Nucleus accumbens (tissue), 56 donors: ENCODE data around the gene ZNF668.

Source experiments
- DNase-seq, 56 donors: peaks; one replicate each; lab custom pipeline; 2025; lab: John Stamatoyannopoulos, UW

Gene ZNF668

DNA sequence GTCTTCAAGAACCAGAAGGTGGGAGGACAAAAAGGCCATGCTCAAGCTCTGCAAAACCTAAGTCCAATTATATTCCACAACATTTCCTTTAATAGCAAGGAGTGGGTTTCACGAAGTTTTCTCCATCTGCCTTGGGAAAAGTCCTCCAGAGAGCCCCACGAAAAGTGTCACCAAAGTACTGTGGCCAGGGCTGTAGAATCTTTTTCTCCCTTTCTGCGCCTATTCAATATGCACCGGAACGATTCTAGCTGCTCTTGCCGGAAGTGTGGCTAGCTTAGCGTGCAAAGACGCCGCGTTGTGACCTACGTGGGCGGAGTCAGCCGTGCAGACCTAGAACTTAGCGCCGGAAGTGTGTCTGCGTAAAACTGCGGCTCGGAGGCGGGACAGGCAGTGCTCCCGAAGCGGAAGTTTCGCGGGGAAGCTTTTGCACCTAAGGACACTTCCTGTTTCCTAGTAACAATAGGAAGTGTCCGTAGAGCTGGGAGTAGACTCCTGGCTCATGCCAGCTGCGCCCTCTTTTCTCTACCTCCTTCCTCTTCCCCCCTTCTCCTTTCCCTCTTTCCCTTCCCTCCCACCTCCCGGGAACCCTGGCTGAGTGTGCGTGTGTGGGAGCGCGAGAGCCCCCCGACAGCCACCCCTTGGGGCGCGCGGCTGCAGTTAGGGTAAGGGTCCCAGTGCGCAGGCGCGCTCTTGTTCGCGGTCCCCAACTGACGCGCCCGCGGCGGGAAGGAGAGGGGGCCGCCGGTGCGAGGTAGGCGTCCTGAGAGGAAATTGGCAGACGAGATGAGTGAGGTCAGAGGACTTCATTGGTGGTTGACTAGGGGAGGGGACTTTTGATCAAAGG lies at the start of gene ZNF668, which contains the start of gene ZNF646:
Gene ZNF668, minus strand, starts transcription at position 271 of the 844 bp plus-strand sequence. CDS start 9,781 bp downstream, outside the sequence.
Gene ZNF646, plus strand, starts transcription at position 453 of the 844 bp plus-strand sequence. CDS start 1,903 bp downstream, outside the sequence.
- peak; percentile 78 to 99 (median 98) for DNase-seq

DNA sequence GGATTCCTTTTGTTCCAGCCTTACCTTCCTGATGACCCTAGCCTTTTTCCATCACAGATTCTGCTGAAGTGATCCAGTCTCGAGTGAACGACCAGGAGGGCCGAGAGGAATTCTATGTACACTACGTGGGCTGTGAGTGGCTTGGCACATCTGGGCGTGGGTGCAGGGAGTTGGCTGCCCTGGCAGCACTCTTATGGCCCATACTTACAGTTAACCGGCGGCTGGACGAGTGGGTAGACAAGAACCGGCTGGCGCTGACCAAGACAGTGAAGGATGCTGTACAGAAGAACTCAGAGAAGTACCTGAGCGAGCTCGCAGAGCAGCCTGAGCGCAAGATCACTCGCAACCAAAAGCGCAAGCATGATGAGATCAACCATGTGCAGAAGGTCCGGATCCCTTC lies 46.1 kb upstream of the ZNF668 start:
- no peak for DNase-seq

DNA sequence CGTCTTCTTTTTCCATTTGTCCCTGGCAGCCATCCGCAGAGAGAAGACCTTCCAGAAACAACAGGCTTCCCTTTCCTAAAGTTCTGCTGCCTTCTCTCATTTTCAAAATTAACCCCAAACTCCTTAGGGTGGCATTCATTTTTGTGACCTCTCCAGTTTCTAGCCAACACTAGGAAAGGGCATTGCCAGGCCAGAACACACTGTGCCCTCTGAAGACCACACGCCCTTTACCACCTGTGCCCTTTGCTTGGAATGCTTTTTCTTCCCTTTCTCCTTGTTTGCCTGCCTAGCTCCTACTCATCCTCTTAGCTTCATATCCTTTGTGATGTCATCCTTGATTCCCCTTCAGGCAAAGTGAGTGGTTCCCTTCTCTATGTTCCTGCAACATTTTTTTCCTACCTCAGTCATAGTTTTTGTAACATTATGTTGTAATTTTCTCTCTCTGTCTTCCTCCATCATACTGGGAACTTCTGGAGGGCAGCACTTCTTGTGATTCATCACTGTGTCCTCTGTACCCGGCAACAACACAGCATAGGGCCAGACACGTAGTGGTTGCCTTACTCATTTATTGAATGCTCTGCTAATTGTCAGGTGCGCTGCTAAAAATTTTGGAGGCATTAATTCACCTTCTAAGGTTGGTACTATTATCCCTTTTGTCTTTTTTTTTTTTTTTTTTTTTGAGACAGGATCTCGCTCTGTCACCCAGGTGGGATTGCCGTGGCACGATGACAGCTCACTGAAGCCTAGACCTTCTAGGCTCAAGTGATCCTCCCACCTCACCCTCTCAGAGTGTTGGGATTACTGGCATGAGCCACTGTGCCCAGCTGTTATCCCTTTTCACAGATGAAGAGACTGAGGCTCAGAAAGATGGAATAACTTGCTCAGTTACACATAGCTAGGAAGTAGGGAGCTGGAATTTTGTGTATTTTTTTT lies 44.4 kb upstream of the ZNF668 start:
- no peak for DNase-seq

DNA sequence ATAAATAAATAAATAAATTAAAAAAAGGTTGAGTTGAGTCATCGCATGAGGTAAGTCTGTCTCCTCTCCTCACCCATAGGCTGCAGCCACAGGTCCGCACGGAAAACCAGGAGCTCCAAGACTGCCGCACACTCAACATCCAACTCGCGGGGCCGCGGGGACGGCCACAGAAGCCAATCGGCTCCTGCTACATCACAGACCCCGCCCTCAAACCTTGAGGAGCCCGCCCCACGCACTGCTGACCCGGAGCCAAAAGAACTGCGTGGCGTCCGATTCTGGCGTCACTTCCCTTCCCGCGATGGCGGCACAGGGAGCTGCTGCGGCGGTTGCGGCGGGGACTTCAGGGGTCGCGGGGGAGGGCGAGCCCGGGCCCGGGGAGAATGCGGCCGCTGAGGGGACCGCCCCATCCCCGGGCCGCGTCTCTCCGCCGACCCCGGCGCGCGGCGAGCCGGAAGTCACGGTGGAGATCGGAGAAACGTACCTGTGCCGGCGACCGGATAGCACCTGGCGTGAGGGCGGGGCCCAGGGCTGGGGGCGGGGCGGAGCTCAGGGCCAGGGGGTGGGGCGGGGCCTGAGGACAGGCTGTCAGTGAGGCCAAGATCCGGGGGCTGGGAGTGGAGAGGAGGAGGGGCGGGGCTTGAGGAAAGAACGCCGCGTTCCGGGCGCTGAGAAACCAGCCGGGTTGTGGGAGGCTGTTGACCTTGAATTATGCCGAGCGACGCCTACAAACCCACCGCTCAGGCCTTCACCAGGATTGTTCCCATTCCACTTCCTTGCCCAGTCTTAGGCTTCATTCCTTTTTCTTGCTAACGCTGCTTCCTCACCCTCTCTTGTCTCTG lies 43.6 kb upstream of the ZNF668 start, which contains the start of gene KAT8:
Gene KAT8, plus strand, starts transcription at position 281 of the 839 bp plus-strand sequence. Its CDS starts 18 bp downstream, at position 299.
- DNase-seq, result peak; percentile 73 to 99 (median 96)

DNA sequence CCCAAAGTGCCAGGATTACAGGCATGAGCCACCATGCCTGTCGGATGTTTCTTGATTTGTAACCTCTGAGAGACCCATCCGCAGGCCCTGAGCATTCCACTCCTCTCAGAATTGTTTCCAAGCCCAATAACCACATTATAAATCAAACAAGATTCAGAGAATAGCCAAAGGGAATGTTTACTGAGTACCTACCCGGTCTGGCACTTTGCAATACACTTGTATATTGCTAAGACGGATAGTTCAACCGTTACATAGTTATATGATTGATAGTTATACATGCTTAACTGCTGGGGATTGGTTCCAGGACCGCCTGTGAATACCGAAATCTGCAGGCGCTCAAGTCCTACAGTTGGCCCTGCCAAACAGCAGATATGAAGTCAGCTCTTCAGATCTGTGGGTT lies 40.4 kb upstream of the ZNF668 start:
- no peak for DNase-seq

DNA sequence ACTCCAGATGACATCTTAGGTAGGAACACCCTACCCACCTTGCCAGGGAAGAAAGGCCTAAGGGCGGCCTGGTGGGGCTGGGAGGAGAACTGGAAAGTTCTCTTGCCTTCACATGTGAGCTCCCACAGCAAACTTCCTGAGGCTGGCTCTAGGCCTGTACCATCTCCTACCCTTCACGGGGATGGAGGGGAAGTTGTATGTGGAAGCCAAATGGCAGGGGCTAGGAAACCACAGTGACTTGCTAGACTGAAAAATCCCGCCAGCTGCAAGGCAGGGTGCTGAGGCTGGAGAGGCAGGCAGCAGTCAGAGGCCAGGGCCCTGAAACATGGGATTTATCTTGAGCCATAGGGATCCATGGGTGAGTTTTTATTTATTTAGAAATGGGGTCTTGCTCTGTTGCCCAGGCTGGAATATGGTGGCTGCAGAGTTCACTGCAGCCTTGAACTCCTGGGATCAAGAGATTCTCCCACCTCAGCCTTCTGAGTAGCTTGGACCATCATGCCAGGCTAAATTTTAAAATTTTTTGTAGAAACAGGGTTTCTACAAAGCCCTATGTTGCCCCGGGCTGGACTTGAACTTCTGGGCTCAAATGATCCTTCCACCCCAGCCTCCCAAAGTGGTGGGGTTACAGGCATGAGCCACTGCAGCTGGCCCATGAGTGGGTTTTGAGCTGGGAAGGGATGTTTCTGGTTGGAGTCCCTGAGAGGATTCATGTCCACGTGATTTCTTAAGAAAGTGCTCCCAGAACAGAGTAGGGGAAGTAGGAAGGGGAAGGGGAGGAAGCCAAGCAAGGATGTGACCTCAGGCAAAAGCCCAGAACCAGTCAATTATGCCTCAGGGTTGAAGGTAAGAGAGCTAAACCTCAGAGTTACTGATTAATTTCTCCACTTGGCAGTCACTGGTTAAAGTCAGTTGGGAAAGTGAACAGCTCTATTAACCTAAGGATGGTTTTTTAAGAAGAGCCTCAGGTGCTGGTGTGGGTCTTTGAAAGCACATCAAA lies 39.4 kb upstream of the ZNF668 start:
- DNase-seq, result no peak

DNA sequence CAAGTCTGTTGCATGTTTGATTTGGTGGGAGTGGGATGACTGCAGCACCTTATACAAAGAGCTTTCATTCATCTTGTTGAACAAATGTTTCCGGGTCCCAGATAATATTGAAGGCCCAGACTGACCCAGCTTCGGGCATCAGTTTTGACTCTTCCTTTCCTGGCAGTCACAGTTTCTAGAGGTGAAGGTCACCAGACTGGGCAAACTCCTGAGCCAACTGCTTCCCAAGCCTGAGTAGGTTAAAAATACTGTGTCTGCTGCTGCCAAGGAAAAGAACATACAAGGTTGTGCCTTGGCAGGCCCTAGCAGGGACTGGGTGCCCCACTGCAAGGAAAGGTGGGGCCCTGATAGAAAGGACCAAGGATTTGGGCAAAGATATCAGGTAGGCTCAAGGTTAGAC lies 38.7 kb upstream of the ZNF668 start:
- DNase-seq, result no peak

DNA sequence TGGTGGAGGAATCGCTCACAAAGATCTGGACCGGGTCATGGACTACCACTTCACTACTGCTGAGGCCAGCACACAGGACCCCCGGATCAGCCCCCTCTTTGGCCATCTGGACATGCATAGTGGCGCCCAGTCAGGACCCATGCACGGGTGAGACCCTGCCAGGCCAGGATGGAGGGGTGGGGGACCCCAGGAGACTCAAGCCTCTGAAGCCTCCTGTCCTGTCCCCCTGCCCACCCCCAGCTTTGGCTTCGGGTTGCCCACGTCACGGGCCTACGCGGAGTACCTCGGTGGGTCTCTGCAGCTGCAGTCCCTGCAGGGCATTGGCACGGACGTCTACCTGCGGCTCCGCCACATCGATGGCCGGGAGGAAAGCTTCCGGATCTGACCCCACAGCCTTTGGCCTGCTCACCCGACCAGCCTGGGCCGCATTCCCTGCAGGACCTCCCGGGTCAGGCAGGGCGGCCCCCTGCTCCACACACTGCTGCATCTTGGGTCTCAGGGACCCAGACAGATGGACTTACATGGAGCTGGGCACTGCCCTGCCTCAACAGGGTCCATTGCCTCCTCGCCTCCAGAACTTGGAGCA lies 37.9 kb upstream of the ZNF668 start:
- DNase-seq, result no peak

DNA sequence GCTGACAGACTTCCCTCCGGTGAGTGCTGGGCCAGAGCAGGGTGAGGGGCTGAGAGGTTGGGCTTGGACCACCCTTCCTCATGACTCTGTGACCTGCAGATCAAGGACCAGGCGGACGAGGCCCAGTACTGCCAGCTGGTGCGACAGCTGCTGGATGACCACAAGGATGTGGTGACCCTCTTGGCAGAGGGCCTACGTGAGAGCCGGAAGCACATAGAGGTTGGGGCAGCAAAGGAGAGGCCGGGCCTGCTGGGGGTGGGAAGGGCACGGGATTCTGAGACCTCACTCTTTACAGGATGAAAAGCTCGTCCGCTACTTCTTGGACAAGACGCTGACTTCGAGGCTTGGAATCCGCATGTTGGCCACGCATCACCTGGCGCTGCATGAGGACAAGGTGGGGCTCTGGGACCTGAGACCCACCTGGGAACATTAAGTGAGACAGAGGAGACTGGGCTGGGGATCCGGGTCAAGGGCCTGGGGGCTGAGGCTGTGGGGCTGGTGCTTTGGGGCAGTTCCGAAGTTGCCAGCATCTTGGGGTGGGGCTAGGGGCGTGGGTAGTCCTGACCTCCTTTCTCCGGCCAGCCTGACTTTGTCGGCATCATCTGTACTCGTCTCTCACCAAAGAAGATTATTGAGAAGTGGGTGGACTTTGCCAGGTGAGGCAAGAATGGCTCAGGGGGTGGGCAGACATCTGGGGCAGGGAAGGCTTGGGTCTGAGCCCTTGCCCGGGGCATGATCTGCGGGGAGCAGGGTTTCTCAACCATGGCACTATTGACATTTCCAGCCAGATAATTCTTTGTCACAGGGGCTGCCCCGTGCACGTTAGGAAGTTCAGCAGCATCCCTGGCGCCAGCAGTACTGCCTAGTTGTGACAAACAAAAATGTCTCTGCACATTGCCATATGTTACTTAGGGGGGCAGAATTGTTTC lies 36.3 kb upstream of the ZNF668 start:
- DNase-seq, result no peak

DNA sequence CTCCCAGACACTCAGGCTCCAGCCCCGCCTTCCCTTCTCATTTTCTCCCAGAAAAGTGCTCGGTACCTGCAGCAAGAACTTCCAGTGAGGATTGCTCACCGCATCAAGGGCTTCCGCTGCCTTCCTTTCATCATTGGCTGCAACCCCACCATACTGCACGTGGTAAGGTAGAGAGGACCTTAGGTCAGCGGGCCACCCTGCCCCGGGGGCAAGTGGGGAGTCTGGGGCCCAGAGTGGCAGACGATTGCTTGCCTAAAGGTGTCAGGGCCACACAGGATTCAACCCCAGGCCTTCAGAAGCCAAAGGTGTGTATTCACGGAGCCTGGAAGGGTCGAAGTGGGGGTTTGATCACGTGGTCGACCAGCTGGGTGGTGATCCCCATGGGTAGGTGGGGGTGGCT lies 35.6 kb upstream of the ZNF668 start:
- no peak for DNase-seq

DNA sequence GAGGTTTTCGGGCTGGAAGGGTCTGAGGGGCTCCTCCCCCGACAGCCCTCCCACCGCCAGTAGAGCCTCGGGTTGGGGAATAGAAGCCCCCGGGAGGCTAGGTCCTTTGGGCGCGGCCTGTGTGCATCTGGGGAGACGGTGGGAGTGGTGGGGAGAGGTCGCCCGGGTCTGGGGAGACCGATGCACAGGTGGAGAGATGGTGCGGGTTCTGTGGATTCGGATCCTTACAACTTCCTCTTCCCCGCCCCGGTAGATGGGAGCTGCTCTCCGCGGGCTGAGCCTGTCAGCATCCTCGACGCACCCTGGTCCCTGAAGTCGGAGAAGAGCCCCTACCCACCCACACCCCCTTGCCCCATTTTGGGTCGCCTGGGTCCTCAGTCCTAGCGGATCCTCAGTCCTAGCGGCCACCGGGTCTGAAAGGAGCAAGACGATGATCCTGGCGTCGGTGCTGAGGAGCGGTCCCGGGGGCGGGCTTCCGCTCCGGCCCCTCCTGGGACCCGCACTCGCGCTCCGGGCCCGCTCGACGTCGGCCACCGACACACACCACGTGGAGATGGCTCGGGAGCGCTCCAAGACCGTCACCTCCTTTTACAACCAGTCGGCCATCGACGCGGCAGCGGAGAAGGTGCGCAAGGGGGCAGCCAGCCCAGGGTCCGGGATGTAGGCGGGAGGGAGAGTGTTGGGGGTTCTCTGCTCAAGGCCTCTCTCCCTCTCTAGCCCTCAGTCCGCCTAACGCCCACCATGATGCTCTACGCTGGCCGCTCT lies 34.9 kb upstream of the ZNF668 start:
- peak in 1 of 56 donors; percentile 54 for DNase-seq

DNA sequence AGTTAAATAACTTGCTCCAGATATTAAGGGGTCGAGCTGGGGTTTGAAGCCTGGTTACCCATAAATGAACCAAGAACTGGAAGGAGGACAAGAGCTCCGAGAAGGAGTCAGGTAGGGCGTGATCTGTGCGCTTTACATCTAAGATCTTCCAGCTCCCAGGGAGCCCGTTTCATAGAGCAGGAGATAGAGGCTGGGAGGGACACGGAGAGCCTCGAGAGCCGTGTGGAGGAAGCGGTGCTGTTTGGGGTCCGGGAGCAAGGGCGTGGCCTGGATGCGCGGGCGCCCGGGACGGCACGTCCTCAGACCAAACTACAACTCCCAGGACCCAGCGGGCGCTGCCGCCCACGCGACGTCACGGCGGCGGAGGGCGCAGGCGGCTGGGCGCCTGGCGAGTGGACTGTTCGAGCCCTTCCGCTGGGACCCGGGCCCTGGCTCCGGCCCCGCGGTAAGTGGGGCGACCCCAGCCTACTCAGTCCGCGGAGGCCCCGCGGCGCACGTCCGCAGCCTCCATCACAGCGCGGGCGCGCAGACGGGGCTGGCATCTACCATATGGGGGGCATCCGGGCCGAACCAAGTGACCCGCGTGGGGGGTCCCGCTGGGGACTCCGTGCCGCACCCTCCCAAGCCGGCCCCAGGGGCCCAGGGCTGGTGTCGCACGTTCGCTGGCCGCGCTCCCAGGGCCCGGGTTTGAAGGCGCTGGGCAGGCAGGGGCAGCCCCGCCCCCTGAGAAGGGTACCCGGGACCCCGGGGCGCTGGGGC lies 34.2 kb upstream of the ZNF668 start, which contains the start of gene BCKDK:
Gene BCKDK, plus strand, starts transcription at position 352 of the 759 bp plus-strand sequence. CDS start 838 bp downstream, outside the sequence.
- DNase-seq, result peak in 47 of 56 donors; percentile 17 to 83 (median 52)

DNA sequence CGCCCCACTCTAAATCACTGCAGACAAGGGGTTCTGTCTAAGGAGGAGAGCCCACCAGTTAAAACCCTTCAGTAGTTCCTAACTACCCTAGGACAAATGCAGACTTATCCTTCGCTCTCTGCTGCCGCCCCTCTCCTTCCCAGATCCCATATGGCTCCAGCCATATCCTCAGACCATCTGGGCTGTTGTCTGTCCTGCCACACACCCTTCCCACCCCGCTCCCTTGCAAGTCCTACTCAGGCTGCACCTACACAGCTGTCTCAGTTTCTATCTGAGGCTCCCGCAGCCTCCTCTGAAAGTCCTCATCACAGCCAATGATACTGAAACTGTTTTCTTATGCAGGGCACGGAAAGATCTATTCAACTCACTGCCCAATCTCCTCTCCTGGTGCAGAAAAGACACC lies 33.4 kb upstream of the ZNF668 start:
- DNase-seq, result no peak

DNA sequence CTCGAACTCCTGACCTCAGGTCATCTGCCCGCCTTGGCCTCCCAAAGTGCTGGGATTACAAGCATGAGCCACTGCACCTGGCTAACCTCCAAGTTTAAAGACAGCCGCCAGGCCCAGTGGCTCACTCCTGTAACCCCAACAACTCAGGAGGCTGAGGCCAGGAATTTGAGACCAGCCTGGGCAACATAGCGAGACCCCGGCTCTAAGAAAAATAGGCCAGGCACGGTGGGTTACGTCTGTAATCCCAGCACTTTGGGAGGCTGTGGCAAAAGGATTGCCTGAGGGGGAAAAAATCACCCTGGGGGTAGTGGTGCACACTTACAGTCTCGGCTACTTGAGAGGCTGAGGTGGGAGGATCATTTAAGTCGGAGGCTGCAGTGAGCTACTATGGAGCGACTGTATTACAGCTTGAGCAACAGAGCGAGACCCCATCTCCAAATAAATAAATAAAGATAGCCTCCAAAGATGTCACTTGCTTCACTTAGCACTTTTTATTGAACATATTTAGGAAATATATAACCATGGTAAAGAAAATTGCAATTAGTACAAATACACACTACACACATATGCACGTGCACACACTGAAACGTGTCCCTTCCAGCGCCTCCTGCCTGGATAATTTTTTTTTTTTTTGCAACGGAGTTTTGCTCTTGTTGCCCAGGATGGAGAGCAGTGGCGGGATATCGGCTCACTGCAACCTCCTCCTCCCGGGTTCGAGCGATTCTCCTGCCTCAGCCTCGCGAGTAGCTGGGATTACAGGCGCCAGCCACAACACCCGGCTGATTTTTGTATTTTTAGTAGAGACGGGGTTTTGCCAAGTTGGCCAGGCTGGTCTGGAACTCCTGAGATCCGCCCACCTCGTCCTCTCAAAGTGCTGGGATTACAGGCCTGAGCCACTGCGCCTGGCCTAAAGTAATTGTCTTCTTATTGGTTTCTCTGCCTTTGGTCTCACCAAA lies 32.7 kb upstream of the ZNF668 start:
- DNase-seq, result no peak
